GM19351 (cell line): ENCODE results near the gene VEGFD.

Source experiments
- ATAC-seq: cut with Tn5 transposase; IDR thresholded peaks from one replicate; pipeline ENCODE4 v1.9.1; 2021; ENCODE audit warnings: mild to moderate bottlenecking, moderate library complexity; ENCODE audit not compliant: unreplicated experiment

The VEGFD gene

GRCh38 chrX:15366506-15367352 is 17.5 kb downstream of the VEGFD start:
- no peak for ATAC-seq

GRCh38 chrX:15359701-15360100 is 24.5 kb downstream of the VEGFD start:
- ATAC-seq: no peak

- peak; percentile 47 for ATAC-seq
These were observed 25.7 kb downstream of the VEGFD start for GRCh38 chrX:15358533-15358932.

- no peak for ATAC-seq
These were observed 27.8 kb downstream of the VEGFD start for GRCh38 chrX:15356444-15356843.

- ATAC-seq: no peak
These were observed 33.8 kb downstream of the VEGFD start for GRCh38 chrX:15350329-15350996.

- ATAC-seq: peak; percentile 69
These were observed 35.2 kb downstream of the VEGFD start for GRCh38 chrX:15349046-15349445.

- no peak for ATAC-seq
These were observed 38.2 kb downstream of the VEGFD start for GRCh38 chrX:15345976-15346375.

GRCh38 chrX:15344106-15344505 is 40.1 kb downstream of the VEGFD start:
- ATAC-seq: no peak

GRCh38 chrX:15343075-15343476 is 41.1 kb downstream of the VEGFD start:
- ATAC-seq: no peak

- ATAC-seq: no peak
These were observed 43.3 kb downstream of the VEGFD start for GRCh38 chrX:15340867-15341266.

- no peak for ATAC-seq
These were observed 48.2 kb downstream of the VEGFD start for GRCh38 chrX:15336023-15336413.

- peak; percentile 94 for ATAC-seq
These were observed 48.8 kb downstream of the VEGFD start, which contains the start of gene PIGA for GRCh38 chrX:15335135-15336022. PIGA (minus strand) TSS chrX:15335523; CDS start chrX:15331930, 3,593 bp downstream.

- no peak for ATAC-seq
These were observed 49.7 kb downstream of the VEGFD start for GRCh38 chrX:15334561-15334960.

GRCh38 chrX:15328821-15329220 is 55.4 kb downstream of the VEGFD start:
- ATAC-seq: no peak

- no peak for ATAC-seq
These were observed 56.1 kb downstream of the VEGFD start for GRCh38 chrX:15328131-15328530.

- ATAC-seq: no peak
These were observed 61.7 kb downstream of the VEGFD start for GRCh38 chrX:15322472-15322871.

GRCh38 chrX:15322072-15322471 is 62.1 kb downstream of the VEGFD start:
- ATAC-seq: no peak

- ATAC-seq: no peak
These were observed 62.8 kb downstream of the VEGFD start for GRCh38 chrX:15321447-15321846.

GRCh38 chrX:15320297-15320696 is 63.9 kb downstream of the VEGFD start:
- no peak for ATAC-seq

- no peak for ATAC-seq
These were observed 65.1 kb downstream of the VEGFD start for GRCh38 chrX:15319075-15319474.

GRCh38 chrX:15315509-15315908 is 68.7 kb downstream of the VEGFD start, which contains the start of gene ASB11:
ASB11 (minus strand) TSS chrX:15315640; CDS start chrX:15315605, 35 bp downstream.
- ATAC-seq: no peak
